Hepatocyte (in vitro differentiated cells): ENCODE measurements around the gene RDH5. TPM values are rescaled to one million over a fixed set of nuclear protein-coding genes. Genes with fewer than 3 reads are reported as not detected.

ENCODE experiments used
- DNase-seq: peaks from one replicate; pipeline ENCODE4 v3.0.0-alpha.2; 2016; ENCODE audit warnings: low spot score
- H2AFZ ChIP-seq: fragments of 200-600 bp; sonication (generic); 2 replicates; pipeline ENCODE4 v1.6.0; 2016; ENCODE audit warnings: antibody characterized with exemption, mild to moderate bottlenecking
- H3K27ac ChIP-seq: fragments of 200-600 bp; sonication (generic); 2 replicates; pipeline ENCODE4 v1.5.1; 2016; ENCODE audit warnings: mild to moderate bottlenecking
- H3K27me3 ChIP-seq: fragments of 200-600 bp; sonication (generic); 2 replicates; pipeline ENCODE4 v1.6.1; 2016
- H3K36me3 ChIP-seq: fragments of 200-600 bp; sonication (generic); replicated peaks from 2 replicates; pipeline ENCODE4 v1.5.1; 2016; ENCODE audit warnings: low read depth; ENCODE audit not compliant: insufficient read depth
- H3K4me1 ChIP-seq: fragments of 200-600 bp; sonication (generic); 2 replicates; pipeline ENCODE4 v1.5.1; 2016; ENCODE audit warnings: mild to moderate bottlenecking, moderate library complexity; ENCODE audit not compliant: insufficient read depth
- H3K4me2 ChIP-seq: fragments of 200-600 bp; sonication (generic); 2 replicates; pipeline ENCODE4 v1.6.0; 2016
- H3K4me3 ChIP-seq: fragments of 200-600 bp; sonication (generic); 2 replicates; pipeline ENCODE4 v1.5.1; 2016; ENCODE audit warnings: mild to moderate bottlenecking
- H3K79me2 ChIP-seq: fragments of 200-600 bp; sonication (generic); 2 replicates; pipeline ENCODE4 v1.6.0; 2017; ENCODE audit warnings: mild to moderate bottlenecking
- H3K9me2 ChIP-seq: fragments of 200-600 bp; sonication (generic); replicated peaks from 2 replicates; pipeline ENCODE4 v1.6.0; 2017; ENCODE audit warnings: mild to moderate bottlenecking; ENCODE audit not compliant: insufficient read depth
- H3K9me3 ChIP-seq: fragments of 200-600 bp; sonication (generic); 2 replicates; pipeline ENCODE4 v1.5.1; 2016; ENCODE audit warnings: low read depth, mild to moderate bottlenecking
- H4K20me1 ChIP-seq: fragments of 200-600 bp; sonication (generic); 2 replicates; pipeline ENCODE4 v1.6.0; 2016; ENCODE audit warnings: mild to moderate bottlenecking; ENCODE audit not compliant: insufficient read depth, poor library complexity, severe bottlenecking
- CTCF ChIP-seq: fragments of 200-600 bp; sonication (generic); IDR thresholded peaks from 2 replicates; pipeline ENCODE4 v1.5.1; 2016; ENCODE audit warnings: antibody characterized with exemption, mild to moderate bottlenecking; ENCODE audit not compliant: poor library complexity
- EZH2 ChIP-seq: fragments of 200-600 bp; sonication (generic); IDR thresholded peaks from 2 replicates; pipeline ENCODE4 v1.6.1; 2016; ENCODE audit warnings: antibody characterized with exemption, mild to moderate bottlenecking, borderline replicate concordance
- EZH2phosphoT487 ChIP-seq: fragments of 200-600 bp; sonication (generic); IDR thresholded peaks from one replicate; pipeline ENCODE4 v1.6.1; 2018; ENCODE audit warnings: antibody characterized with exemption, mild to moderate bottlenecking, low read depth, moderate library complexity; ENCODE audit not compliant: unreplicated experiment, severe bottlenecking
- WGBS: methylation state at CpG from one replicate; pipeline ENCODE4 v1.1.6; 2016; ENCODE audit warnings: low lambda C conversion rate; ENCODE audit errors: missing lambda C conversion rate; 5-methylcytosine and 5-hydroxymethylcytosine counted together
- polyA plus RNA-seq: library from polyadenylated mRNA; unstranded; fragments of >200 nt; fragmentation: Nextera tagmentation; extraction: Ambion mirVana; gene quantifications from 2 replicates; pipeline ENCODE4 v1.2.1, GENCODE V29; 2016
- total RNA-seq: library from RNA; depleted of rRNA; stranded (reverse); fragments of >200 nt; gene quantifications from 2 replicates; pipeline ENCODE4 v1.2.3, GENCODE V29; 2014

Gene RDH5
- total and polyA plus RNA-seq, 2 experiments from 2014 or later, result 36.2 to 43.7 TPM

- Histone ChIP-seq H3K27ac (no peak overlapping the region), H3K27me3 (no peaks in the 10 kb centered on the region), H3K4me3 (no peak overlapping the region), H3K4me1 (no peaks in the 10 kb centered on the region), H3K4me2 (no peak overlapping the region), H3K9me2 (no peaks in the 10 kb centered on the region), H4K20me1 (no peaks in the 10 kb centered on the region), H3K79me2 (no peaks in the 10 kb centered on the region), H3K9me3 (no peaks in the 10 kb centered on the region), H3K36me3 (no peaks in the 10 kb centered on the region), H2AFZ (no peak overlapping the region)
- TF ChIP-seq EZH2, result no peak
- no peak for TF ChIP-seq EZH2phosphoT487
- no peak for TF ChIP-seq CTCF
- DNase-seq, result no peak
- 94% methylated on average over 19 of the region's 19 CpGs for WGBS
Observed at GRCh38 chr12:55696796-55697462, 23.3 kb upstream of the RDH5 start.

GRCh38 chr12:55697686-55698085, 22.5 kb upstream of the RDH5 start:
- WGBS, result 92% methylated on average over 7 of the region's 7 CpGs
- Histone ChIP-seq H3K36me3 (no peaks in the 10 kb centered on the region), H4K20me1 (no peaks in the 10 kb centered on the region), H3K27me3 (no peaks in the 10 kb centered on the region), H3K9me2 (no peaks in the 10 kb centered on the region), H3K4me2 (no peak overlapping the region), H3K9me3 (no peaks in the 10 kb centered on the region), H2AFZ (no peak overlapping the region), H3K79me2 (no peaks in the 10 kb centered on the region), H3K4me1 (no peaks in the 10 kb centered on the region), H3K4me3 (no peak overlapping the region), H3K27ac (no peak overlapping the region)
- no peak for TF ChIP-seq CTCF
- no peak for TF ChIP-seq EZH2
- no peak for TF ChIP-seq EZH2phosphoT487
- DNase-seq, result no peak

GRCh38 chr12:55698241-55698955, 21.8 kb upstream of the RDH5 start:
- WGBS, result 95% methylated on average over 15 of the region's 16 CpGs
- H4K20me1 ChIP-seq, result no peaks in the 10 kb centered on the region
- DNase-seq, result no peak
- no peaks in the 10 kb centered on the region for H3K27me3 ChIP-seq
- H2AFZ ChIP-seq, result no peak overlapping the region
- H3K9me2 ChIP-seq, result no peaks in the 10 kb centered on the region
- no peak overlapping the region for H3K4me2 ChIP-seq
- no peaks in the 10 kb centered on the region for H3K4me1 ChIP-seq
- H3K36me3 ChIP-seq, result no peaks in the 10 kb centered on the region
- no peaks in the 10 kb centered on the region for H3K79me2 ChIP-seq
- H3K9me3 ChIP-seq, result no peaks in the 10 kb centered on the region
- H3K27ac ChIP-seq, result no peak overlapping the region
- no peak for TF ChIP-seq CTCF
- TF ChIP-seq EZH2, result no peak
- no peak for TF ChIP-seq EZH2phosphoT487
- no peak overlapping the region for H3K4me3 ChIP-seq
